GM10266 (cell line): Measurements from ENCODE around the gene TTC31.

Experiments
- DNase-seq: peaks from one replicate; pipeline ENCODE4 v3.0.0; 2012; ENCODE audit errors: extremely low spot score
- TF ChIP-seq, protein P1 (sequence below): IDR thresholded peaks from 2 replicates; pipeline ENCODE4 v1.5.1; 2012; ENCODE audit warnings: mild to moderate bottlenecking, low read depth; ENCODE audit not compliant: control insufficient read depth, insufficient read depth; ENCODE audit errors: missing control alignments

Gene TTC31

DNA sequence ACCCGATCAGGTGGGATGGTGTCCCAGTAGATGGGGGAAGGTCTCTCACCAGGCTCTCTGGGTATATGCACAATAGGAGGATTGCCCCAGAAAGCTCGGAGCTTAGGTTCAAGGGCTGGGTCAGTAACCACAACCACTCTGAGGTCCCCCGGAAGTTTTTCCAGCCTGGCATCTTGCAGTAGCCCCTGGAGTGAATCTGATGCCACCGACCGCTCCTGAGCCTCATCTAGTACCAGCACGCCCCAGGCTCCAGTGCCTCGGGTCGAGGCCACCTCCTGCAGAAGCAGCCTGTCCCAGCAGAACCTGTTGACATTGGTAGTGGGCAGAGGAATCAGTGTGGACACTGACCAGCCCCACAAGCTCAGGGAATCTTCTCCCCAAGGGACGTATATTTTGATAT is 41.1 kb downstream of the TTC31 start:
- TF ChIP-seq, protein P1, sequence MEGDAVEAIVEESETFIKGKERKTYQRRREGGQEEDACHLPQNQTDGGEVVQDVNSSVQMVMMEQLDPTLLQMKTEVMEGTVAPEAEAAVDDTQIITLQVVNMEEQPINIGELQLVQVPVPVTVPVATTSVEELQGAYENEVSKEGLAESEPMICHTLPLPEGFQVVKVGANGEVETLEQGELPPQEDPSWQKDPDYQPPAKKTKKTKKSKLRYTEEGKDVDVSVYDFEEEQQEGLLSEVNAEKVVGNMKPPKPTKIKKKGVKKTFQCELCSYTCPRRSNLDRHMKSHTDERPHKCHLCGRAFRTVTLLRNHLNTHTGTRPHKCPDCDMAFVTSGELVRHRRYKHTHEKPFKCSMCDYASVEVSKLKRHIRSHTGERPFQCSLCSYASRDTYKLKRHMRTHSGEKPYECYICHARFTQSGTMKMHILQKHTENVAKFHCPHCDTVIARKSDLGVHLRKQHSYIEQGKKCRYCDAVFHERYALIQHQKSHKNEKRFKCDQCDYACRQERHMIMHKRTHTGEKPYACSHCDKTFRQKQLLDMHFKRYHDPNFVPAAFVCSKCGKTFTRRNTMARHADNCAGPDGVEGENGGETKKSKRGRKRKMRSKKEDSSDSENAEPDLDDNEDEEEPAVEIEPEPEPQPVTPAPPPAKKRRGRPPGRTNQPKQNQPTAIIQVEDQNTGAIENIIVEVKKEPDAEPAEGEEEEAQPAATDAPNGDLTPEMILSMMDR = no peak
- DNase-seq = no peak

DNA sequence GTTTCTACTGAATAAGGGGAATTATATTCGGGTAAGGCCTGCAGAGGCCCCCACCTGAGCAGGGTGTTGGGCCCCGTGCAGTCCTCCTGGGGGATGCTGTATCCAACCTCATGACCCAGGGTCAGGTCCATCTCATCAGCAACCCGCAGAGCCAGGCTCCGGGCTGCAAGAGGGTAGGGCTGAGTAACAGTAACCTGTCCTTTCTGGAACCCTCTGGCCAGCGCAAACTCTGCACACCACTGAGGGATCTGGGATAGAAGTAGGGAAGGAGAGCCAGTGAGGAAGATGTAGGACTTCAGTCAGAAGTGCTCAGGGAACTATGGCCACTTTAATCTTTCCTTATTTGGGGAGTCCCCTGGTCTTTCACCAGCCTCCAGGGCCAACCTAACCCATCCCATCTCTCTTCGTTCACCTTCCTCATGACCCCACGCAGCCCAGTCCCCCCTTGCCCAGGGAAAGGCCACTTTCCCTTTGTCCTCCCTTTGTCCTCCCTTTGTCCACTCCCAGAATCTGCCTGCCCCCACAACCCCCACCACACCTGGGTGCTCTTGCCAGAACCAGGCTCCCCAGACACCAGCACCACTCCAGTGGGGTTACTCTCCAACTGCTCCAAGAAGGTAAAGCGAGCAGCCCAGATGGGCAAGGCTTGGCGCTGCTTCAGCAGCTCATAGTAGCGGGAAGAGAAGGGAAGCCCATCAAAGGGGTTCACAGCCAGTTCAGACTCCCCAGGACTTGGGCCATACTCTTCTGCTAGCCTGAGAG is 42.3 kb downstream of the TTC31 start:
- TF ChIP-seq, protein P1 = no peak
- DNase-seq = no peak

DNA sequence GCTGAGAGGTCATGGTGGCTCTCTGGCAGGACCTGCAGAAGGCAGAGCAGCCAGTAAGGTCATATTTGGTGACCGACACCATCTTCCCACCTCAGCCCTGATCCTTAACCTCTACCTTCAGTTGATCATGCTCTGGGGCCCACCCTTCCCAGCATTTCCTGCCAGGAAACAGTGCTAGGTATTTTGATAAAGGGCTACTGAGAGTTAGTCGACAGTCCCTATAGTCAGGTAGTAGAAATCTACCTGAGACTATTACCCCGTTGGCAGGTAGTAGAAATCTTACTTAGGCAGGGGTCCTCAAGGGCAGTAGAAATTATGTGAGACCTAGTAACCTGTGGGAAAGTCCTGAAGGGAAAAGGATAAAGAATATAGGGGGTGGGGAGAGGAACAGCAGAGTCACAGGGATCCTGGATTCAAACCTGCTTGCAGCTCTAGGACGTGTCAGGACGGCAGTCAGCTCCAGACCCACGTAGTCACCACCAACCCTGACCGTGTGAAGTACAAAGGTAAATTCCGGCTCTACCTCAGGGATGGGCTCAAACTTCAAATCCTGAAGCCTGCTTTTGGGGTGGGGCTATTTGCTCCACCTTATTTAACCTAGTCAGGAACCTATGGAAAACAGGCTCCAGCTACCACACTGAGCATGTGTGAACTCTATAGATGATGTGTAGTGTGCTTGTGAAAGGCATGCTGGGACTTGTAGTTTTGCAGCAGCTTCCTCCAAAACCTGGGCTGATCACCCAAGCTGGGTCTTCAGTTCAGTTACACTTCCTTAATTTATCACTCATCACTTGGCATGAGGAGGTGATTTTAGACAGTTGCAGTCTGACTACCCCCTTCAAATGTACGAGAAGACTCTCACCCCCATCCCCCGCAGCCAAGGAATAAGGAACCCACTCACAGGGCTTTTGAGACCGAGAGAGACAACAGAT is 43.1 kb downstream of the TTC31 start, which contains the start of gene DQX1:
Gene DQX1 (minus strand): TSS at position 515 of the 932 bp plus-strand sequence. CDS start 502 bp downstream, at position 13.
- peak; percentile 69 for DNase-seq

DNA sequence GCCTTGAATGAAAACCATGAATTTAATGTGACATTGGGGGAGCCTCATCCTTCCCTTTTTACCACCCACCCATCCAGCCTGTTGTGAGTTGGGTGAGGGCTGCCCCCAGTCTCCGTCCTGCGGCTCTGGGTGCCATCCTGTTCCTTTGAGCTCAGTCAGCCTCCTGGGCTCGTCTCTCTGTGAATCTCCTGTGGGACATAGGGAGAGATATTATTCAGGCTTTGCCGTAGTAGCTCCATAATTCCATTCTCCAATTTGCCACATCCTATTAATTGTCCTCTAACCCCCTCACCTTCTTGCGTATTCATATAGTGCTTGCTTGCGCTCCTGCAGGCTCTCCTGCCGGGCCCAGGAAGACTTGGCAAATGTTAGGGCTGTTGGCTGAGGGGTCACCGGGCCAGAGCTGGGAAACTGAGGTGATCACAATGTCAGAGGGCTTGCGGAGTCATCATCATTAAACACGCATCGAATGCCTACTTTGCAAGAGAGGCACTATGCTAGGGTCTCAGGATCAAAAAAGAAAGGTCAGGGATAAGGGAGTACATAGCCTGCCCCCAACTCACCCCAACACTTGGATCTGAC is 43.9 kb downstream of the TTC31 start:
- TF ChIP-seq, protein P1 = no peak
- no peak for DNase-seq

More for the DNA sequence above, 43.1 kb downstream of the TTC31 start, which contains the start of gene DQX1:
- TF ChIP-seq, protein P1 = no peak

DNA sequence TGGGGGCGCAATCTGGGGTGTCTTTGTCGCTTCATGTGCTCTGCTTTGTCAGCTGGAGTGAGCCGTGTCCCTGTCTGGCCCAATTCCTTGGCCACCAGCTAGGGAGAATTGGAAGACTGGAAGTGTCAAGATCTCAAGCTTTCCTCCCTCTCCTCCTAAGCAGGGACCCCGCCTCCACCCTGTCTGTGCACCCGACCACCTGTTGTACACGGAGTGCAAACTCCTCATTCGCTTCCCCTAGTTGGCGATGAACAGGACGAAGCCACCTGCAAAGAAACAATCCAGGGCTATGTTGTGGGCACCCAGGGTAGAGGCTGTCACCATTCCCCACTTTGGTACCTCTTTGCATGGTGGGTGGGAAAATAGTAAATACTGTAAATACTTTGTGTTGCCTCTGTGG is 44.9 kb downstream of the TTC31 start:
- no peak for DNase-seq
- TF ChIP-seq, protein P1 = no peak

DNA sequence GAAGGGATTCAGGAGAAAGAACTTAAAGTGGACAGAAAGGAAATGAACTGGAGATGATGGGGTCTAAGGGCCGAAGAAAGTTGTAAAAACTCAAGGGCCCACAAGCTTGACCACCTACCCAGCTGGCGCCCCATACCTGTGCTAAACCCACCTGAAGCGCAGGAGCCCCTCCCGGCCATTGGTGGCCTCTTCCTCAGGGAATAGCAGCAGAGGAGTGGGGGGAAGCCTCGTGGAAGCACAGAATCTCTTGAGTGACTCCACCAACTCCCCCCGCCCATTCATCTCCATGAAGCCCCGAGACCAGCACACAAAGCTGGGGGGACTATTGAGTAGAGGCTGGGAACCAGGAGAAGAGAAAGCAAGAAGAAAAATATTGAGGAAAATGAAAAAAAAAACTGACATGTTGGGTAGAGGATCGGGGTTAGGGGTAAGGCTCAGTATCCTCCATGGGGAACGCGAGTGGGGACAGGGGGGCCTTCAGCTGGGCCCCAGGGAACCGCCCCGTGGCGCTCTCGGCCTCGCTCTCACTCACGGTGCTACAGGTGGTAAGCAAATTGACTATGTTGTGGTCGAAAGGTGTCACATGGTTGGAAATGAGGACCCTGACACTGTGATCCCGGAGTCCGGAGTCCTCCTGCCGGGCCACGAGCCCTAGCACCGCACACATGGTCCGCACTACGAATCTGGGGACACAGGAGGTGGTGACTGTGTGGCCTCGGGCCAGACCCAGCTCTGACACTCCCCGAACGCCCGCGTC is 45.9 kb downstream of the TTC31 start:
- TF ChIP-seq, protein P1 = peak; percentile 33
- no peak for DNase-seq
